Fibroblast of skin of right quadriceps (primary cell): ENCODE data around the gene KAT14.
"Not testable (repeated sequence)": the region's sequence is repeated elsewhere in the genome, so short reads cannot be mapped to it uniquely, and the experiment has no call there.

Experiments used
- DNase-seq: peaks from one replicate; pipeline ENCODE4 v3.0.0-alpha.2; 2013

Gene KAT14

DNA sequence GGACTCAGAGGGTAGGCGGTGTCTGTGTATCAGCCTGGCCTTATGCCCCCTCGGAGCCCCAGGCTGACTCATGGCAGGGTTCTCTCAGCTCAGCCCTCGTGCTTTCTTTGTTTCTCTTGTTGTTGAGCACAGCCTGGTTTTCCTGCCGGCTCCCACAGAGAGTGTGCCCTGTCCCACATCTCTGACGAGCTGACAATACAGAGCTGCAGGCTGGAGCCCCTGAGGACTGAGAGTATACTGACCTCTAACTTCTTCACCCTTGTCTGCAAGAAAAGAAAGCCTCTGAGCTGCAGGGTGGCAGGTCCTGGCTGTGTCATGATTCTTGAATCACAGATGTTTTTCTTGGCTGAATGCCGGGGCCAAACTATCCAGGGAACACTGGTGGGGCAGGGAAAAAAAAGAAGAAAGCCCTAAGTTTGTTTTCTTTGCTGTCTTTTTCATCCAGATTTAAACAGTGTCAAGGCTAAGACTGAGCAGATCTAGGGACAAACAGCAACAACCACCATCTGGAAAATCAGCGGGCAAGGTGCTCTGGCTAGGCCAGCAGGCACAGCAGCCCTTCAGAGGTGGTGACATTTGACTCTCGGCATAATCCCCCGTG, 87.4 kb downstream of the KAT14 start:
- peak; percentile 48 for DNase-seq

DNA sequence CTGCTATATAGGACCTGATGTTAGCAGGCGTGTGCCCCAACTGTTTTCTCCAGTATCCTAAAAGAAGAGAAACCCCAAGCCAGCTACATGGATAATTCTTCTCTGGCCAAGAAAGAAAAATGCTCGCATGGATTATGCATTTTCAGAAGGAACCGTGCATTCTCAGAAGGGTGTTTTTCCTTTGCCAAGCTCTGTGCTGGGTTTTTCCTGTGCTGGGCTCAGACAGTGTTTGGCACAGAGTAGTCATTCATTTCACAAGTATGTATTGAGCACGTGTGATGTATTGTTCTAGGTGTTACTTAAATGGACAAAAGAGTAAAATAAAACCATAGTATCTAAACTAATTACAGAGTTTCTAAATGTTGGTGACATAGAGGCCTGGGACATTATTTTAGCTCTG, 88.0 kb downstream of the KAT14 start:
- DNase-seq: no peak

DNA sequence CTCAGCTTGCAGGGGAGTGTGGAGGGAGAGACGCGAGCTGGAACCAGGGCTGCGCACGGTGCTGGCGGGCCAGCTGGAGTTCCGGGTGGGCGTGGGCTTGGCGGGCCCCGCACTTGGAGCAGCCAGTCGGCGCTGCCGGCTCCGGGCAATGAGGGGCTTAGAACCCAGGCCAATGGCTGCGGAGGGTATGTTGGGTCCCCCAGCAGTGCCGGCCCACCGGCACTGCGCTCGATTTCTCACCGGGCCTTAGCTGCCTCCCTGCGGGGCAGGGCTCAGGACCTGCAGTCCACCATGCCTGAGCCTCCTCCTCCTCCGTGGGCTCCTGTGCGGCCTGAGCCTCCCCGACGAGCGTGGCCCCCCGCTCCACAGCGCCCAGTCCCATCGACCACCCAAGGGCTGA, 89.1 kb downstream of the KAT14 start:
- not testable (repeated sequence) for DNase-seq

DNA sequence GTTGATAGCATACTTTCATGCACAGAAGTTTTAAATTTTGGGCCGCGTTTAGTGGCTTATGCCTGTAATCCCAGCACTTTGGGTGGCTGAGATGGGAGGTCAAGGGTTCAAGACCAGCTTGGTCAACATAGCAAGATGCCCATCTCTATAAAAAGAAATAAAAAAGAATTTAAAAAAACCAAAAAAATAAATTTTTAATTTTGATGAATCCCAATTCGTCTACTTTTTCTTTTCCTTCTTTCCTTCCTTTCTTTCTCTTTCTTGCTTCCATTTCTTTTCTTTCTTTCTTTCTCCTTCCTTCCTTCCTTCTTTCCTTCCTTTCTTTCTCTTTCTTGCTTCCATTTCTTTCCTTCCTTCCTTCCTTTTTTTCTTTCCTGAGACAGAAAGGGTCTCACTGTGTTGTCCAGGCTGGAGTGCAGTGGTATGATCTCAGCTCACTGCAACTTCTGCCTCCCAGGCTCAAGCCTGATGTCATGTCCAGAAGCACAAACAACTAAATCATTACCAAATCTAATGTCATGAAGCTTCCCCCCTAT, 95.8 kb downstream of the KAT14 start:
- DNase-seq: no peak
